Right hindlimb (tissue), 1 donor: Measurements from ENCODE around the gene PCLO.

Experiments
- DNase-seq: peaks from one replicate; pipeline ENCODE4 v3.0.0-alpha.2; 2018

The PCLO gene

DNA sequence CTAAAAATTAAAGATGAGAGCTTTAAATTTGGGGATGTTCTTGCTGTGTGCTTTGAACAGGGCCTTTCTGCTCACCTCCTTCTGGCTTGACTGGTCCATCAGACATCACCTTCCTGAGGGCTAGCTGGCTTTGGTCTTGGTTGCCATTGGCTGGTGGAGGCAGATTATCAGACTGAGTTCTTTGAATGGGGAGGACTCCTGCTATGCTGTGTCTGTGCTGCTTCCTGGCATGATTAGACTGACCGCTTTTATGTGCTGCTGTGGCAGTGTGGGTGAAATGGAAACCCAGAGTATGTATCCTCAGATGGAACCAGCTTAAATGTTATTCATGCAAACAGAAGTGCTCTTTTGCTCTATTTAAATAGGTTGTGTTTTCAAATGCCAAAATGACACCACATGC lies 341.6 kb downstream of the PCLO start:
- no peak for DNase-seq

DNA sequence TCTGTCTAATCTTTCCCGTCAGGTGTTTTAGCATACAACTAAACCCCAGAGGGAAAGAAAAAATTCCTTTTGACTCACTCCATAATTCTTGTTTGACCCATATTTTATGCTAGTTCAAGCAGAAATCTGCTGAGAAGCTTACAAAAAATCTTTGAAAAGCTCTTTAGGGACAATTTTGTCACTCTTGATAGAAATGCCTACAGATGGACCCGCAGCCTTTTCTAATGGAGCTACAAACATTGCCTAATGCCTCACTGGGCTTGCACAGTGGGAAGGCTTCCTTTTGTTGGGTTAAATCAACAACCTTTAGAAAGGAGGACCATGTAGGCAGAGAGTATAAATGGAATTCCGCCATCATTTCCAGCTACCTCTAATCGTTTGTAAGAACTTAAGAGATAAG lies 344.5 kb downstream of the PCLO start:
- DNase-seq, result no peak

DNA sequence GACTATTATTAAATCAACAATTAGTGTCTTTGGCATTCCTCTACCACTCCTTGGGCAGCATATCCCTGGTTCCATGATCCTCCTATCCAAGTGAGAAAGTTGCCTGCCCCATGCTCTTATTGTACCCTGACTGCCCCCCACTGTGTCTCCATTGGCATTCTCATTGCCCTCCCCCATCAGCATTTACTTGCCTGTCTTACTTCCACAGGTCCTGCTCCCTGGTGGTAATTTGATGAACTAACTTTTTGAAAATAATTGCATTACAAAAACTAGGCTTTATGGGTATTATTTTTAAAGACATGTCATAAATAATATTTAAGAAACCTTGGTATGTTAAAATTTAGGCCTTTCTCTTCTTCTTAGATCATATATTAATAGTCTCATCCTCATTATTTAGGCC lies 346.4 kb downstream of the PCLO start:
- DNase-seq, result no peak

DNA sequence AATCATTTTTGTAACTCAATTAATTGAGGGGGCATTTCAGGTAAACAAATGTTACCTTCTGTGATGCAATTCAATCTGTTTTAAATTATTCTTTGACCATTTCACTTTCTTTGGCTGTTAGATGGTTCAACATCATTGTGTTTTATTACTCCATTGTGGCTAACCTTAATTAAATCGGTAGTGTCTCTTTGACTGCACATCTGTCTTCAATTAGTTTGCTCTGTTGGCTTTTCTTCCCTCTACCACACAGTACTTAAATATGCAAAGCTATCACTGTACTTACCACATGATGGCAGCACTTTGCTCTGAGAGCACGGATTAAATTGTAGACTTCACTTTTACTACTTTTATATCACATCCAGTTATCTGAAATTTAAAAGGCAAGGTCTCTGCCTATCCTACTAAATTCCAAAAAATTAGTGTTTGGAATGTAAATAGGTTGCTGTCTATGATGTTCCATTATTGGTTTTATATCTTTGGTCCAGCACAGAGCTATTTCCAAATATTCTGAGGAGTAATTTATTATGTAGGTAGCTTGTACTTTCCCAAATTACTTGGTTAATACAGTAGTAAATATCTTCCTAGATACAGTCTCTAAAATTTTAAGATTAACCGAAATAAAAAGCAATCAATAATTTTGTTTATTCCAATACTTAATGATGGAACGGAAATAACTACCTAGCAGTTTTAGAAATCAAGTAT lies 352.0 kb downstream of the PCLO start:
- DNase-seq, result peak; percentile 24

DNA sequence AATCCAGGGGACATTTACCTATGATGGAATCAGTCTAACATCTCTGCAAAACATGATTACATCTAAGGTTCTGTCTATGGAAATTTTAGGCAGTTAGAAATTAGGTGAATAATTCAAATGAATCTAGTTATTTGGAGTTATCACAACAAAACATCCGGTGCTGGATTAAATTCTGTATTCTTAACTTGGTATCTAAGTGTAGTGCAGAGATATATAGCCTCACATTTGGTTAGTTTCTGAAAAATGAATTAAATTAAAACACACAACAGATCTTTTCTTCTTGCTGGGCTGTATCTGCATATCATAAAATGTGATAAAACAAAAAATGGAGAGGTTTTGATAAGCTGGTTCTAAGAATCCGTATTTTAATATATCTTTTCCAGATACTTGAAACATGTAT lies 354.1 kb downstream of the PCLO start:
- DNase-seq, result no peak

DNA sequence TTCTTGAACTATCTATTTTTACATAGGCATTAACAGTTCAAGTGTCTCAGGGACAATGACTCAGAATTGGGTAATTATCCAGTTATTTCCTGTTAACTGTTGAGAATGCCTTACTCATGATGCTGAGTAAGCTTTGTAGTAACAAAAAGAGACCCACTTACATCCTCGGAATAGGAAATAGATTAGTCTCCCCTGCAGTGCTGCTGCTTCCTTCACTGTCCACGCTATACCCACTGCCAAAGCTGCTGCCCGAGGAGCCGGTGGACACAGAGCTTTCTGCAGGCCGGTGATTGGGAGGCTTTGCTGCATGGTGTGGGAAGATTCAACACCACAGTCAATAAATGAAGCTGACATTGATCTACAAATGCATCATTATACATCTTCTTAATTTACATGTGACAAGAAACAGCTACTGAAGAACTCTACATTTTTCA lies 357.1 kb downstream of the PCLO start:
- no peak for DNase-seq

DNA sequence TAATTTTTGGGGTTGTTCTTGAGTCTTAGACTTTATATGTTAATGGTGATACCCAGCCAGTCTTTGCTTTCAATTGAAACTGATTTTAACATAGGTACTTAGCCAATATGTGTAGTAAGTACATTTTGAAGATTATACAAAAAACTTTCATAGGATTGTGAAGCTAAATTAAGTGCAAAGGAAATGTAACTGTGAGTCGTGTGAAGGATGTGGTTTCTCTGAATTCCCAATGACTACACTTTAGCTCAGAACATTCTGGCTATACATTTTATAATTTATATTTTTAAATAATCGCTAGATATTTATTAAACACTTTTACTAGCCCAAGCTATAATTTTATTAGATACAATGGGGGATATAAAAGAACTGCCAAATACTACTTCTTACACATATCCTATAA lies 359.3 kb downstream of the PCLO start:
- no peak for DNase-seq

DNA sequence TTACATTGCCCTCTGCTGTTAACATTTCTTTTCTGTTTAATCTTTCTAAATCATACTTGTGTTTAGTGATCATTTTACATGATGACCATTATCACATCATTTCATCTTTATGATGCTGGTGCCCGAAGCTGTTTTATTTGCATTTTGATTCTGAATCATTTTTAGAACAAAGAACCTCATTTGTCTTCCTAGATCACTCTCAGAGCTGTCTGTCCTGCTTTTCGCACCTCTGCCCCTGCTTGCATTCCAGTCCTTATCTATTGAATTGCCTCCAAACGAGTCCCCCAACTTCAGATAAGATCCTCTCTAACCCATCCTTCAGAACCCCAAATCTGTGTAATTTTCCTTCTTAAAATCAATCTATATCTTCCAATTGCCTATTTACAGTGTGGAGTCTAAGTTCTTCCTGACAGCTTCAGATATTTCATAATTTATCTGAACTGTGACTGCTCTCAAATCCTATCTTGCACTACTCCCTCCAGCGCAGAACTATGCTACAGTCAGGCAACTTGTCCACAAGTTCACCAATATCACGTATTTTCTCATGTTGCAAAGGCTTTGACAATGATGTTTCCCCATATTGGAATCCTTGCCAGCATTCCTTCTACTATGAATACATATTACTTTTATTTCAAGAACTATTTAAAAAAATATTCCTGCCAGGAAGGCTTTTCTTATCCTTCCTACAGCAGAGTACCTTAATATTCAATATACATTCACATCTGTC lies 372.6 kb downstream of the PCLO start:
- no peak for DNase-seq

DNA sequence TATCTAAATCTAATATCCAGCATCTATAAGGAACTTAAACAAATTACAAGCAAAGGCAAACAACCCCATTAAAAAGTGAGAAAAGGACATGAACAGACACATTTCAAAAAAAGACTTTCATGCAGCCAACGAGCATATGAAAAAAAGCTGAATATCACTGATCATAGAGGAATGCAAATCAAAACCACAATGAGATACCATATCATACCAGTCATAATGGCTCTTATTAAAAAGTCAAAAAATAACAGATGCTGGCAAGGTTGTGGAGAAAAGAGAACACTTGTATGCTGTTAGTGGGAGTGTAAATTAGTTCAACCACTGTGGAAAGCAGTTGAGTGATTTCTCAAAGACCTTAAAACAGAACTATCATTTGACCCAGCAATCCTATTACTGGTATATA lies 384.7 kb downstream of the PCLO start:
- no peak for DNase-seq

DNA sequence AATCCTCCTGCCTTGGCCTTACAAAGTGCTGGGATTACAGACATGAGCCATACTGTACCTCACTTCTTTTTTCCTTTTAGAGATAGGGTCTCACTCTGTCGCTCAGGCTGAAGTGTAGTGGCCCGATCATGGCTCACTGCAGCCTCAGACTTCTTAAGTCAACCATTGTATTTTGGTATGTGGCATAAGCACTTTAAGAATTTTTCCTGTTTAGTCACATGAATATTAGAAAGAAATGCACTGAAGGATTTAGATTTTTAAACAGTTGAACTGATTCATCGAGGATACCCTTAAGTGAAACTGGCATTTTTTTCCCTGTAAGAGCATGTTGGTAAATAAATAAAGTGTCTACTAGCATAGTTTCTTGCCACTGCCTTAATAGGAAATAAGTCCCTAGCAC lies 399.8 kb downstream of the PCLO start:
- no peak for DNase-seq

DNA sequence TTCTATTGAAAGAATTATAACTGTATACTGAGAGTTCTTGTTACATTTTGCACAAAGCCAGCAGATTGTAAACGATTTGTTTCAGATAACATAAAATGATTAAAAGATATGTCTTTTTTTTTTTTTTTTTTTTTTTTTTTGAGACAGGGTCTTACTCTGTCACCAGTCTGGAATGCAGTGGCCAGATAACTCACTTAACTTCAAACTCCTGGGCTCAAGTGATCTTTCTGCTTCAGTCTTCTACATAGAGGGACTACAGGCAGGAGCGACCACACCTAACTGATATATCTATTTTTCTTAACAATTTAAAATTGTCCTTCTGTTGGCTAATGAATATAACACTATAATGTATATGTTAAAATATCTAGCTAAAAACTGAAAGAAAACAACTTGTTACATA lies 401.9 kb downstream of the PCLO start:
- no peak for DNase-seq

DNA sequence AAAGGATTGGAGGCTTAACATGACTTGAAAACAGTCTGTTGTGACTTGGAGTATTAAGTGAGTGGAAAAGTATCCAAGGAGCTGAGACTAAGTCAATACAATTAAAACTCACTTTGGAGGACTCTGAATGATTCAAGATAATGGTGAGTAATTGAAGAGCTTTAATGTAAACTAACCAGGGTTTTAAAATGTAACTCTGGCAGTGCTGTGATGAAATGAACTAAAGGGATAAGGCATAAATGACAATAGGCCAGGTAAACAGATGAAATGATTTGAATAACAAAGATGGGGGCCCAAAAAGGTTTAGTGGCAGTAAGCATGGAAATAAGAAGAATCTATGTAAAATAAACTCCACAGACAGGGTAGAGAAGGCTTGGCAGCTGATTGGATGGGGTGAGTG lies 402.6 kb downstream of the PCLO start:
- DNase-seq, result no peak

DNA sequence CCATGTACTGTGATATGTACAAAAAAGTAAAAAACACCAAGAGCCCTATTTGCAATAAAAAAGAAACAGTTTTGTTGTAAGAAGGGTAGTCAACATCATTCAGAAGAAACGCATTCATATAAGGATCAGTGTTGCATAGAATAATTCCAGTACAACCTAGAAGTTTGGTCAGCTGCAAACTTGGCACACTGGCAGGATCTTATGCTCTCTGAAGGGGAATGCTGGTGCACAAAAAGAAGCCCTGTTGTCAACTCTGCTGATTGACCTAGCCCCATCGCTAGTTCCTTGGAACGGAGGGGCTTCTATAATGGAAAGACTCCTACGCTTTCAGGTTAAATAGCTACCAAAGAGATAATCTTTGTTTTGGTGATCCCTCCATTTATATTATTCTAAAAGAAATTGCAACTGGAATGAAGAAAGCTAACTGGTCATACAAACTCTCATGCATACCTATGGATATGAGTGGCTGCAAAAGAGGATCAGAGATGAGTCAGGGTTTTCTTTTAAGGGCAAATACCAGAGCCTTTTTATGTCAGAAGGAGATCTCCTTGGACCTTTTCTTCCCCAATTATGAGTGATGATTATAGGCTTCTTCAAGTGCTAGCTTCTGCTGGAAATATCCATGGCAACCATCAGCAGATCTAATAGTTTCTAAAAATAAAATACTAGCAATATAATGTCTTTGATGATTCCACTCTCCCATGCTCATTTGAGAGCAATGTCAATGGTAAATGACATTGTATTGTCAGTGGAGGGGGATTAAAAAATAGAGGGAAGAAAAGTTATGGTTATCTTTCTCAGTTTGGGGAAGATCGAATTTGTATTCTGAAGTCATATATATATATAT lies 406.8 kb downstream of the PCLO start:
- no peak for DNase-seq

DNA sequence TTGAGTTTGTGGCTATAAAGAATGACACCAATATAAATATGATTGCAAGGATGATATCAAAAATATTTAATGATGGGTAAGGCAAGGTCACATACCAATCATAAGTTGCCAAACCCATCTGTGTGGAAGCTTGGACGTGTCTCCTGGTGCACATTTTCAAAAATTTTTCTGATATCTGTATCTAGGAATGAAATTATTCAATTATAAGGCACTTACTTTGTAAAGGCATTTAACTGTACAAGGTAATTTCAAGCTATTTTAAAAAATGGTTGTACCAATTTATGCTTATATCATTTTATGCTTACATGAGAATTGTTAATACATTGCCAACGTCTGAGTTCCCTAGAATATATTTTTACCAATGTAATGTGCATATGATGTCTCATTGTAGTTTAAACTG lies 412.7 kb downstream of the PCLO start:
- DNase-seq, result no peak

DNA sequence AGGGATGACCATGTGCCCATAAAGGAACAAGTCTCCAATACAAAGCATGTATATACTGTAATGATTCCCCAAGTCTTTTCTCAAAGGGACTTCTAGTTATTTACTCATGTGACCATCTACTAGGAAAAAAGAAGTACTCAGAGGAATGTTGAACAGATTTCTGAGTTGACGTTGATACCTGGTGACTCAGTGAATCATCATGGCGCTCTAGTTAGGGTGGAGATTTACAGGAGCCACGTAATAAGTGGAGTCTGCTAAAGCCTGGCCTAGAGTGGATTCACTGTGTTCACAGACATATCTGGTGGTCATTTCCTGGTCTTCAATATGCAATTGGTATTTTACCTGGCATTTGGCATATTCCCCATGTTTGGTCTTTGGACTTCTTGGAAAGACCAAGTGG lies 416.9 kb downstream of the PCLO start:
- DNase-seq, result no peak

DNA sequence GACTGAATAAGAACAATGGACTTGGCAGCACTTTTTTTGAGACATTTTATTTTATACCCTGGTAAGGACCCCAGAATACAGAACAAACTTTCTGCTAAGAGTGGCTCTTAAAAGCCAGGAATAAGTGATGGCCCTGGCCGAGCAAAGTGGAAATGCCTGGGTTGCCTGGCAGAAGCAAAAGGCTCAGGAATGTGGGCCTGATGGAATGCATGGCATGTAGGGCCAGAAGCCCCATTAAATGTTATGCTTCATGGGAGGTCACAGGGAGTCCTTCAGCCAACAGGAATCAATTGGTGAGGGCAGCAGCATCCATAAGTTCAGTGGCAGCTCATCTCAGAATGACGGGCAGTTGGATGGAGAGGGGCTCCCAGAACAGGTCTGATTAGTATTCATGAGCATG lies 417.6 kb downstream of the PCLO start:
- no peak for DNase-seq

DNA sequence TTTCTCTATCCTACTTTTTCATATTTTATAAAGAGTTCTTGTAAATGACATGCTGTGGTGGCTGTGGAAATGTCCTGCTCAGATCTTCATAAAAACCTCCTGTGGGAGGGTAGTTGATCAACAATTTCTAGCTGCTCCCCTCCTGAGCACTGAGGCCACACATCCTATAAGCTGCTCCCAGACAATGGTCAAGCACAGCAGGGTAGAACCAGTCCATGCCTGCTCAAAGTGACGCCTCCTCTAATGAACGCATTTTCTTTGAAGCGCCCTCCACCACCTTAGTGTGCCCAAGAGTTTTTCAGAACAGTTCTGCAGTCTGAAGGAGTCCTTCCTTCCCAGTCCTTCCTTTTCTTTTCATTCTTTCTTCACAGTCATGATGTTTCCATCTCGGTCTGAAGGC lies 420.5 kb downstream of the PCLO start:
- no peak for DNase-seq

DNA sequence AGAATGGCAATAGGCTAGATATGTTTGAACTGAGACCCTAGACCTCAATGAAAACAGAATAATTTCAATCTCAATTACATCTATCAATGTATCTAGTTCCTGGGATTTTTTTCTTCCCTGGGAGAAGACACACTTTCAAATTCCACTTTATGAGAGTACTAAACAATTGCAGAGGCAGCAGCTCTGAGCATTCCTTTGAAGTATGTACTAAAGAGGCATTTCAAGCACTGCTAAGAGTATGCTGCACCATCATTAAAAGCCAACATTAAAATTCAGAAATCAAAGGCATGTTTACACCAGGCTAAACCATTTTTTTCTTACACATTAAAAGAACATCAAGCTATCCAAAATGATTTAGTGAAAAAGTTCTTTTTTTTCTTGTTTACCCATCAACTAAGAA lies 421.2 kb downstream of the PCLO start:
- no peak for DNase-seq

DNA sequence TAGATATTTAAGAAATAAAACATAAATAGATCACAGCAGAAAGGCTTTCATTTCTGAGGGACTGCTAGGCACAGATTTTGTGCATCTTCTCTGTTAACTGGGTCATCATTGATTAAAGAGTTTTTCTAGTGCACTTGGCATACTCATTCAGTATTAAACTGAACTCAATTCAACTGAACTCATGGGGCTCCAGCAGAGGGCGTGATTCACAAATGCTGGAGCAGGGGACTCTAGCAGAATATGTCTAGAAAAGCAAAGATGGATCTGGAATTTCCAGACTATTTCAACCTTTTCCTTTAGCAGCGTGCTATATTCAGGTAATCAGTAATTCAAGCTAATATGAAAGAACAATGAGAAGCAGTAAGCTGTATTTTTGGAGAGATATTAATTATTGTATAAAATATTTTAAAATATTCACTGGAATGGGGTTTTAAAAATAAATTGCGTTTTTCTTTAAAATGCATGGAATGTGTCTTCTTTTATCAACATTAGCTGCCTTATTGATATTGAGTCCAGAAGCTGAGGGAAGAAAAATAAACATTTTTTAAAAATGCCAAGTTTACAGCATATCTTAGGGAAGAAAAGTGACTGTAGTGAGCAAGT lies 422.3 kb downstream of the PCLO start:
- no peak for DNase-seq

DNA sequence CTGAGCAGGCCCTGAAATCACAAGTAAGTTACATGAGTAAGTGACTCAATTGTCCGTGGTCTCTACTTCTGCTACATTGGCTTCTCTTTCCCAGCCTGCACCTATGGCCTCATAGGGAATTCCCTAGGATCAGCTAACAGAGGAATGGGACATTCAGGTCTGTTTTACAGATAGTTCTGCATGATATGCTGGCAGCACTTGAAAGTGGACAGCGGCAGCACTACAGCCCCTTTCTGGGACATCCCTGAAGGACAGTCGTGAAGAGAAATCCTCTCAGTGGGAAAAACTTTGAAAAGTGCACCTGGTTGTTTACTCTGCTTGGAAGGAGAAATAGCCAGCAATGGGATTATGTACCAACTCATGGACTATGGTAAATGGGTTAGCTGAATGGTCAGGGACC lies 426.1 kb downstream of the PCLO start:
- DNase-seq, result no peak

DNA sequence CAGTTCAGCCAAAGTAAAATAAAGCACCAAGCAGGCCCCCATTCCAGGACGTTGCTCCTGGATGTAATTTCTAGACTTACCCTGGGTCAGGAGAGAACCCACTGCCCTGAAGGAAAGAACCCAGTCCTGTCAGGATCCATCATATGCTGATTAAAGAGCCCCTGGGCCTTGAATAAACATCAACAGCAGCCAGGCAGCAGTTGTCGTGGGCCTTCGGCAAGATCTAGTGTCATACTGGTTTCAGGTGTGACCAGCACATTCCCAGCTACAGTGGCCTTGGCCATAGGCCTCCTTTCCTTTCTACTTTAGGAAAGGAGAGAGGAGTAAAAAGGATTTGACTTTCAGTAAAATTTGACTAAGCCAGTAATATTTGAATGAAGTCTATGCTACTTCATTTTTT lies 430.0 kb downstream of the PCLO start:
- DNase-seq, result no peak

DNA sequence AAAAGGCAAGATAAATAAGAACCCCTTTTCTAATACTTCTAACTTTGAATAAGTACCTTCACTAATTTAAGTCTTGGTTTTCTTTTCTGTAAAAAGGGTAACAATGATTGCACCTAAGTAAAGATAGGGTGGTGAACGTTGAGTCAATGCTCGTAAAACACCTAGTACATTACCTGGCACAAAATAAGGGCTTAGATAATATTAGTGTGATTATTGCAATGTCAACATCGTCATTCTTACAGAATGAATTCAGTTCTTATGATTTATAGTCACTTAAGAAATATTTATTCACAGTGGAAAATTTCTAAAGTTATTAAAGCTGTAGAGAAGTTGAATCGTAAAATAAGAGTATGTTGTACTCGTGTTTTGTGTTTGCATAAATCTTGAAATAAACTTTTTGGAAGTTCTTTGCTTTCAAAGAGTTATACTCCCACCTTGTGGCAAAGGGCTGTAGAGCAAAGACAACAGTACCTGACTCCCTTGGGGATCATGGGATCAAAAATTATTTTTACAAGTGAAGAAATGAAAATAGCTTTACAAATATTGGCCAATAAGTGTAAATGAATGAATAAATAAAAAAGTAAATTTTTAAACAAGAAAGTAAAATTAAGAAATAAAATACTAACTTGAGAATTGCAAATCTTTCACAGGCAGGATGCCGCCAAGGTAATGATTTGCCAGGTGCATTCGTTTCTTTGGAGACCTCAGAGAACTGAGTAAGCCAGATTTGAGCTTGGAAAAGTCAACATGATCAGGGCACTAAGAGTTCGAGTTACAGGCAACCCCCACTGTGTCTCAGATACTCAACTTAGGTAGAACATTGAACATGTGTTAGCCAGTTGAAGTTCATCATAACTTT lies 433.3 kb downstream of the PCLO start:
- no peak for DNase-seq
